Right cardiac atrium (tissue), 5 donors: ENCODE data around the gene NKAIN2. TPM values are rescaled to one million over a fixed set of nuclear protein-coding genes. Genes with fewer than 3 reads are reported as not detected.

Experiments
- ATAC-seq, 2 donors: fragments of 200-7000 bp; cut with Tn5 transposase; one replicate each; pipeline versions ENCODE4 v1.8.0 to v1.9.1; 2020; ENCODE audit warnings: moderate library complexity in 2 of 2, mild to moderate bottlenecking in 1 of 2
- DNase-seq, 3 donors: peaks; one replicate each; pipeline ENCODE4 v3.0.0-alpha.2; 2020
- H3K27ac ChIP-seq: one replicate; pipeline ENCODE4 v1.5.1; 2013; ENCODE audit warnings: mild to moderate bottlenecking, low read length, control low read depth, moderate library complexity
- H3K27me3 ChIP-seq: one replicate; pipeline ENCODE4 v1.6.1; 2013; ENCODE audit not compliant: control insufficient read depth, insufficient read depth
- H3K4me1 ChIP-seq: one replicate; pipeline ENCODE4 v1.6.1; 2013; ENCODE audit warnings: low read length; ENCODE audit not compliant: control insufficient read depth, insufficient read depth
- H3K4me3 ChIP-seq: one replicate; pipeline ENCODE4 v1.5.1; 2013; ENCODE audit warnings: low read length, control low read depth
- H3K9me3 ChIP-seq: one replicate; pipeline ENCODE4 v1.6.1; 2013; ENCODE audit warnings: low read length; ENCODE audit not compliant: control insufficient read depth
- WGBS: extraction: QIAGEN DNeasy Blood & Tissue Kit; methylation state at CpG from one replicate; pipeline ENCODE4 v1.1.7; 2013; 5-methylcytosine and 5-hydroxymethylcytosine counted together
- intact Hi-C, 4 donors: fragments of 100-400 bp; cut with DNase I; formaldehyde crosslinking; loops; one replicate each; pipeline versions ENCODE4 v1.11.0 to v1.14.0; 2022 to 2023
- polyA plus RNA-seq: library from polyadenylated mRNA; stranded (reverse); fragments of 200-250 nt; gene quantifications from one replicate; pipeline ENCODE4 v1.2.3, GENCODE V29; 2013
- total RNA-seq, 4 donors: library from RNA; stranded (reverse); fragmentation: NEBNext Ultra II Directional; extraction: Animal tissue kit (Norgen Biotek cat#: 25700); gene quantifications; one replicate each; pipeline ENCODE4 v1.2.1, GENCODE V29; 2021
- donor health status: healthy with polysubstance abuse.
- donor health status: DM: no; HTN: yes; CAD: no.
- donor health status: DM: no; HTN: no; CAD: no.
- donor health status: DM: no; HTN: yes; CAD: no; lungs with severe emphysema.
- donor health status: DM: yes; HTN: yes; CAD: no.

NKAIN2 gene
- total and polyA plus RNA-seq, 5 donors = 1.3 to 2.7 (median 1.5) TPM

DNA sequence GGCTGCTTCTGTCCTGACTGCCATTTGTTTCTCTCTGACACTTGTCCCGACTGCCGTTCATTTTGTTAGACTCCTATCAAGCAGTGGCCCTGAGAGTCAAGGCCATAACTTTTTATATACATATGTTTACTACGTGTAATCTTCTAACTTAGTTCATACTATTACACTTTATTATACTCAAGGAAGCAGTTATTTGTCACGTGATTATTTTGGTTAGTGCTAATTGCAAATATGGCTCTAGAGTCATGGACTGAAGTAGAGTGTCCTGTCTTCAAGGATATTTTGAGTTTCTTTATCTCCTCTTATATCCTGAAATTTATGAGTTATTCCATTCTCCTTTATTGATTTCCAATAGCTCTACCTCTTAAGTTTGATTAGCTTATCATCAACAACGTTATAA, 864.4 kb downstream of the NKAIN2 start:
- no peaks in the 10 kb centered on the region for H3K27me3 ChIP-seq
- intact Hi-C loops = no loop called here
- WGBS = 81% methylated on average over 5 of the region's 5 CpGs
- H3K27ac ChIP-seq = no peak overlapping the region
- no peaks in the 10 kb centered on the region for H3K9me3 ChIP-seq
- no peak overlapping the region for H3K4me3 ChIP-seq
- DNase-seq (no peak), ATAC-seq (no peak)
- H3K4me1 ChIP-seq = no peaks in the 10 kb centered on the region

DNA sequence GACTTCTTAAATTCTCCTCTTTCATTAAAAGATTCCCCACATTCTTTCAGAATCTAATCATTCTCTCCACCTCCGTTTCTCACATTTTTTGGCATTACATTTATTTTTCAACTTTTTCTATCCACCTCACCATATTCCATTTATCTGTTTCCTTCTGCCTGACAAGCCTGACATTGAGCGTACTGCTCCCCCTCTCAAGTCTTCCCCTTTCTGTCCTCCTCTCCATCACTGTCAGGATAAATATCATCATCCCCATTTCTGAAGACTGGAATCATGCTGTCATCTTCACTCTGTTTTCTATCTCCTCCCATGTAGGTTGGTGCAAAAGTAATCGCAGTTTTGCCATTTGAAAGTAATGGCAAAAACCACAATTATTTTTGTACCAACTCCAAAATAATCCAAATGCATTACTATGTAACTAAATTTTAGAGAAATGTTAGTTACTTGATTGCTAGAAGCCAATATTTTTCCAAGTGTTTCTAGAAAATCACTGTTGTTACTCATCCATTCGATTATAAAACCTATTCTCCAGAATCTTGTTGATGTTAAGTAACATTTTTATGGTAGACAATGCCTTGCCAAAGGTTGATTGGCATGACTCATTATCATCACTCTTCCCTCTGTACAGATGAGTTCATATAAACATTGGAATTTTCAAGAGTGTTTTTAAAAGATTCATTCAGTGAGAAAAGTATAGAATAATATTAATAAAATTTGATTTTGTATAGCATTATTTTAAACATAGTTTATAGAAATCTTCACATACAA, 866.2 kb downstream of the NKAIN2 start:
- 66% methylated on average over 4 of the region's 4 CpGs for WGBS
- Histone ChIP-seq H3K9me3 (no peaks in the 10 kb centered on the region), H3K4me3 (no peak overlapping the region), H3K27ac (no peak overlapping the region), H3K4me1 (no peaks in the 10 kb centered on the region), H3K27me3 (no peaks in the 10 kb centered on the region)
- intact Hi-C loops = no loop called here
- DNase-seq (no peak), ATAC-seq (no peak)

DNA sequence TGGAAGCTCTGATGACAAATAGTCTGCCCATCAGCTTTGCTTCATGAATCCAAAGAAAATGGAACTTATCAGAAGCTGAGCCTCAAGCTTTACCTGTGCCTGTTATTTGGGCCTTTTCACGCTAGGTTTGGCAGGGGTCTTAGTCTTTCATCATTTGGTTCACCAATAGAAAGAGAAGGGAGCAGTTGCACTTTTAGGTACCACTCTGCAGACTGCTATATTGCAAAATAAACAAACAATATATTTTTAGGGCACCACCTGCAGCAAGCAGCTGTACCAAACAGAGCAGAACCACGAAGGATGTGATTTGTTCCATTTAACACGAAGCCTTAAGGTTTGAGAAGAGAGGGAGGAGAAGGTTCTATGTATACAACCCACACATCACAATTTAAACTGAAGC, 867.1 kb downstream of the NKAIN2 start:
- no peak for DNase-seq
- ATAC-seq = no peak
- Histone ChIP-seq H3K4me1 (no peaks in the 10 kb centered on the region), H3K27me3 (no peaks in the 10 kb centered on the region), H3K27ac (no peak overlapping the region), H3K4me3 (no peak overlapping the region), H3K9me3 (no peaks in the 10 kb centered on the region)
- 69% methylated on average over 3 of the region's 3 CpGs for WGBS
- intact Hi-C loops = no loop called here

DNA sequence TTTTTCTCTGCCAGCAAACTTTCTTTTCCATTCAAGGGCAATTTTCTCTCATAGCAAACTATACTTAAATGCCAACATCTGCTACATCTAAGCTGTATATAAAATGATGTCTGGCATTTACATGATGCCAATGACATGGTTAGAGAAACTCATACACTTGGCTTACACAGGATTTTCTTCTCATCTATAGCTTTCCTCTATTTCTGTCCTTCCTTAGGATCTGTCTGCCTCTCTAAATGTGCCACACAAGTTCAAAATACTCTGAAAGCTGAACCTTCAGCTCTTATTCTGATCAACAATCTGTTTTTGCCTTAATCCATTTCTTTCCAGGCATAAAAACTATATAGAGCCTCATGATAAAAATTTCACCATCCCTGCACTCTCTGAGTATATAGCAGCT, 867.7 kb downstream of the NKAIN2 start:
- DNase-seq (no peak), ATAC-seq (no peak)
- no peaks in the 10 kb centered on the region for H3K4me1 ChIP-seq
- intact Hi-C loops = no loop called here
- H3K9me3 ChIP-seq = no peaks in the 10 kb centered on the region
- no peak overlapping the region for H3K27ac ChIP-seq
- no peaks in the 10 kb centered on the region for H3K27me3 ChIP-seq
- H3K4me3 ChIP-seq = no peak overlapping the region

DNA sequence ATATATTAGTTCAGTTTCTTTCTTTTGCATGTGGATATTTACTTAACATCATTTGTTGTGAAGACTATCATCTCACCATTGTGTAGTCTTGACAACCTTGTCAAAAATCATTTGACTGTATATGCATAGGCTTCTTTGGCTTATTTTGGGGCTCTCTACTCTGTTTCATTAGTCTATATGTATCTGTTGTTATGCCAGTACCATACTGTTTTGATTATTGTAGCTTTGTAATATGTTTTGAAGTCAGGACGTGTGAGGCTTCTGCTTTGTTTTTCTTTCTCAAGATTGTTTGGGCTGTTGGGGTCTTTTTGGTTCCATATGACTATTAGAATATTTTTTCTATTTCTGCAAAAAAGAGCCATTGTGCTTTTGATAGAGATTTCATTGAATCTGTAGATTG, 870.4 kb downstream of the NKAIN2 start:
- 65% methylated on average over 1 of the region's 1 CpG for WGBS
- intact Hi-C loops = no loop called here
- Histone ChIP-seq H3K9me3 (peaks cover under 1% of the 10 kb centered on the region), H3K27ac (no peak overlapping the region), H3K4me3 (no peak overlapping the region), H3K4me1 (no peaks in the 10 kb centered on the region), H3K27me3 (no peaks in the 10 kb centered on the region)
- DNase-seq (no peak), ATAC-seq (no peak)

DNA sequence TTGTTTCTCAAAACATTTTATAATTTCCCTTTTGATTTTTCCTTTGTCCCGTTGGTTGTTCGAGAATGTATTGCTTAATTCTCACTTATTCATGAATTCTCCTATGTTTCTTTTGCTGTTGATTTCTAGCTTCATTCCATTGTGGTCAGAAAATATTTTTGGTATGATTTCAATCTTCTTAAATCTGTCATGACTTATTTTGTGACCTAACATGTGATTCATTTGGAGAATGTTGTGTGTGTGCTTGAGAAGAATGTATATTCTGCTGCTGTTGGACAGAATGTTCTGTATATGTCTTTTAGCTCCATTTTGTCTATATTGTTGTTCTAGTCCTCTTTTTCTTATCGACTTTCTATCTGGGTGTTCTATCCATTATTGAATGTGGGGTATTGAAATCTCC, 872.4 kb downstream of the NKAIN2 start:
- 85% methylated on average over 3 of the region's 3 CpGs for WGBS
- Histone ChIP-seq H3K27me3 (no peaks in the 10 kb centered on the region), H3K27ac (no peak overlapping the region), H3K4me1 (no peaks in the 10 kb centered on the region), H3K9me3 (peaks cover 3% of the 10 kb centered on the region), H3K4me3 (no peak overlapping the region)
- ATAC-seq = no peak
- intact Hi-C loops = no loop called here
- no peak for DNase-seq

DNA sequence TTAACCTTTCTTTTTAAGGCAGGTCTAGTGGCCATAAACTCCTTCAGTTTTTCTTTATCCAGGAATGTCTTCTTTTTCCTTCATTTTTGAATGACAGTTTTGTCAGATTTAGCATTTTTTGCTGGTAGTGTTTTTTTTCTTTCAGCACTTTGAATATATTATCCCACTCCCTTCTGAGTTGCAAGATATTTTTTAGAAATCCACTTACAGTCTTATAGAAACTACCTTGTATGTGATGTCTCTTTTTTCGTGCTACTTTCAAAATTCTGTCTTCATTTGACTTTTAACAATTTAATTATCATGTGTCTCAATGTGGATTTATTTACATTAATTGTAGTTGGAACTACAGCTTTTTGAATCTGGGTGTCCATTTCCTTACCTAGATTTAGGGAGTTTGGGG, 874.2 kb downstream of the NKAIN2 start:
- 0% methylated on average over 1 of the region's 1 CpG for WGBS
- ATAC-seq (no peak), DNase-seq (no peak)
- intact Hi-C loops = no loop called here
- Histone ChIP-seq H3K27me3 (no peaks in the 10 kb centered on the region), H3K27ac (no peak overlapping the region), H3K4me3 (no peak overlapping the region), H3K4me1 (no peaks in the 10 kb centered on the region), H3K9me3 (peaks cover 3% of the 10 kb centered on the region)

DNA sequence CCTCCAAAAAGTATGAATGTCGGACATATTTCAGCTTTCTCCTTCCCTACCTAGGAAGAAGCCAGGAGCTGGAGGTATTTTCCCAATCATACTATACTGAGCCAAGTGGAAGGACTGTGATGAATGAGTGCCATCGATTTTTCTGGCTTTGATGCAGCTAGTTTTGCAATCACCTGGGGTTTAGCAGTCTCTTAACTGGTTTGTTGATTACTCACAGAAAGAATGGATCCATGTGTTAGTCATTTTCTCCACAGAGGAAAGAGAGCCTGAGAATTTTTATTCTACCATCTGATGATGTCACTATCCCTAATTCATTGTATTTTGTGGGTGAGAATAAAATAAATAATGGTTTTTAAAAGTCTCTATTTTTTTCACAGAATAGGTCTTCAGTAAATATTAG, 875.7 kb downstream of the NKAIN2 start:
- H3K27ac ChIP-seq = no peak overlapping the region
- H3K9me3 ChIP-seq = peaks cover 3% of the 10 kb centered on the region
- no peaks in the 10 kb centered on the region for H3K4me1 ChIP-seq
- H3K4me3 ChIP-seq = no peak overlapping the region
- intact Hi-C loops = no loop called here
- WGBS = 74% methylated on average over 2 of the region's 2 CpGs
- no peaks in the 10 kb centered on the region for H3K27me3 ChIP-seq
- no peak for DNase-seq
- no peak for ATAC-seq

DNA sequence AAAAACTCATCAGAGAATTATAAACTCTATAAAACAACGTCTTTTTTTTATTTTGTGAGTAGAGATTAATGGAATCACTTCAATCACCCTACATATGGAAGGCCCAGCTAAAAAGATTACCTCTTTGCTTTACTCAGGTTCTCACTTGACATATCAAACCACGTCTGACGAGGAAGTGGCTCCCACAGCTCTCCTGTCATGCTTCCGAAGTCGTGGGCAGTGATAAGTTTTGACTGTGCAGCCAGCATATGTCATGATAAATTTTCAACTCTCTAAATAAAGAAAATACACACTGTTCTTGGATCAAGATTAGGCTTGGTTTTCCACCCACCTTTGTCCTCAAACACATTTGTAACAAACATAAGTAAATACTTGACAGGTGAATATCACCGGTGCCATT, 879.1 kb downstream of the NKAIN2 start:
- Histone ChIP-seq H3K4me3 (no peak overlapping the region), H3K27me3 (no peaks in the 10 kb centered on the region), H3K9me3 (peaks cover 3% of the 10 kb centered on the region), H3K27ac (no peak overlapping the region), H3K4me1 (no peaks in the 10 kb centered on the region)
- DNase-seq (no peak), ATAC-seq (no peak)
- WGBS = 52% methylated on average over 6 of the region's 6 CpGs
- intact Hi-C loops = no loop called here

DNA sequence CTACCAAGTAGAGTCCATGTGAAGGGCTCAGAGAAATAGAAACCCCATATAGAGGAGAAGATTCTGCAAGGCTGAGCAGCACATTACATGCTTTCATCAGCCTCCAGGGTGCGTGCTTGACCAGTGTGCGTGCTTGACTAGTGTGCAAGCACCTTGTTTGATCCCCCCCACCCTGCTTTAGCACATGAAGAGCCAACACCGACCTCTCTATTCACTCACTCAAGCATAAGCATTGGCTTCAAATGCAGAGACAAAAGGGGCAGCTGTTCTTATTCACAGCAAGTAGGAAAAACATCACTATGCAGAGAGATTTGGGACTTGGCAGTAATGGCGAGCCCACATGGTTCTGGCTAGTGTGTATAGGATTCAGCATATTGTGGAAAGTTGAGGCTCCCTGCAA, 879.8 kb downstream of the NKAIN2 start:
- DNase-seq = no peak
- intact Hi-C loops = no loop called here
- 66% methylated on average over 4 of the region's 4 CpGs for WGBS
- ATAC-seq = no peak
- H3K27ac ChIP-seq = no peak overlapping the region
- H3K9me3 ChIP-seq = peaks cover 3% of the 10 kb centered on the region
- H3K27me3 ChIP-seq = no peaks in the 10 kb centered on the region
- H3K4me1 ChIP-seq = no peaks in the 10 kb centered on the region
- H3K4me3 ChIP-seq = no peak overlapping the region

DNA sequence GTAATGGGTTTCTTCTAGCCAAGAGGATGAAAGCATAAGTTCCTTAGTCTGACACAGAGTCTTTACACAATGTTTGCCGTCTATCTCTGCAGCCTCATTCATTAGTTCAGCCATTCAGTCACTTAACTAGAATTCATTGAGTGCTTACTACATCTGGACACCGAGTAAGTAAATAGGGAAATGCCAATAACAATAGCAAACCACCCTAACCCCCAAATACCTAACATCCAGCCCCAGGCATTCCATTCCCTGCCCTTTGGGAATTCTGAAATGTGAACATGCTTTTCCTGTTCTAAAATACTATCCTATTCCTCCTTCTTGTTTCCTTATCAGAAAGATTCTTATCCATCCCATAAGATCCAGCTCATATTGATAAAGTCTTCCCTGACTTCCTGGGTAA, 881.0 kb downstream of the NKAIN2 start:
- Histone ChIP-seq H3K27ac (no peak overlapping the region), H3K27me3 (no peaks in the 10 kb centered on the region), H3K9me3 (no peaks in the 10 kb centered on the region), H3K4me3 (no peak overlapping the region), H3K4me1 (no peaks in the 10 kb centered on the region)
- intact Hi-C loops = no loop called here
- DNase-seq (no peak), ATAC-seq (no peak)
- 77% methylated on average over 2 of the region's 2 CpGs for WGBS

DNA sequence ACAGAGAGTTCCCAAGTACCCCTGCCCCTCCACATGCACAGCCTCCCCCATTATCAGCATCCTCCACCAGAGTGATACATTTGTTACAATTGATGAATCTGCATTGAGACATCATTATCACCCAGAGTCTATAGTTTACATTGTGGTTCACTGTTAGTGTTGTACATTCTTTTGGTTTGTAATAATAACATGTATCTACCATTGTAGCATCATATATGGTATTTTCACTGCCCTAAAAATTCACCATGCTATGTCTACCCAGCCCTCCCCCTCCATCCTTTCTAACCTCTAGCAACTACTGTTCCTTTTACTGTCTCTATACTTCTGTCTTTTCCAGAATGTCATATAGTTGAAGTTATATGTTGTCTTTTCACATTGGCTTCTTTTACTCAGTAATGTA, 884.7 kb downstream of the NKAIN2 start:
- no peaks in the 10 kb centered on the region for H3K9me3 ChIP-seq
- ATAC-seq (no peak), DNase-seq (no peak)
- no peaks in the 10 kb centered on the region for H3K4me1 ChIP-seq
- intact Hi-C loops = no loop called here
- no peak overlapping the region for H3K4me3 ChIP-seq
- H3K27me3 ChIP-seq = no peaks in the 10 kb centered on the region
- no peak overlapping the region for H3K27ac ChIP-seq
